HG03103 (cell line): ENCODE results near the gene KIRREL3.

ENCODE experiments used
- ATAC-seq: cut with Tn5 transposase; IDR thresholded peaks from one replicate; pipeline ENCODE4 v1.9.1; 2021; ENCODE audit warnings: low read depth; ENCODE audit not compliant: unreplicated experiment

The KIRREL3 gene

GRCh38 chr11:126694065-126694625, 306.4 kb downstream of the KIRREL3 start:
- no peak for ATAC-seq

GRCh38 chr11:126687477-126687876, 313.1 kb downstream of the KIRREL3 start:
- no peak for ATAC-seq

DNA sequence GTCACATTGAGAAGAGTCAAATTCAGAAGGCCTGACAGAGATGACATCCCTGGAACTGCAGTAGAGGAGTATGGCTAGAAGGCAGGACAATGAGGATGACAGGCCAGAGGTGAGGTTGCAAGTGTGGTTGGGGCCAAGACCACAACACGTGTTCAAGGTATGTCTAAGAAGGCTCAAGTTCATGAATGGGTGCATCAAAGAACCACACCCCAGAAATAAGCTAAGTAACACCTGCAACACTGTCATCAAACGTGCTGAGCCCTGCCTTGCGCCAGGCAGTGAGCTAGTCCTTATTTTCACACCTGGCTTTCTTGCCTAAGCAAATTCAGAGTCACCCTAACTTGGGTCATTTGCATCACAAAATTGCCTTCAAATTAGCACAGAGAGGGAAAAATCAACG, 313.6 kb downstream of the KIRREL3 start:
- no peak for ATAC-seq

DNA sequence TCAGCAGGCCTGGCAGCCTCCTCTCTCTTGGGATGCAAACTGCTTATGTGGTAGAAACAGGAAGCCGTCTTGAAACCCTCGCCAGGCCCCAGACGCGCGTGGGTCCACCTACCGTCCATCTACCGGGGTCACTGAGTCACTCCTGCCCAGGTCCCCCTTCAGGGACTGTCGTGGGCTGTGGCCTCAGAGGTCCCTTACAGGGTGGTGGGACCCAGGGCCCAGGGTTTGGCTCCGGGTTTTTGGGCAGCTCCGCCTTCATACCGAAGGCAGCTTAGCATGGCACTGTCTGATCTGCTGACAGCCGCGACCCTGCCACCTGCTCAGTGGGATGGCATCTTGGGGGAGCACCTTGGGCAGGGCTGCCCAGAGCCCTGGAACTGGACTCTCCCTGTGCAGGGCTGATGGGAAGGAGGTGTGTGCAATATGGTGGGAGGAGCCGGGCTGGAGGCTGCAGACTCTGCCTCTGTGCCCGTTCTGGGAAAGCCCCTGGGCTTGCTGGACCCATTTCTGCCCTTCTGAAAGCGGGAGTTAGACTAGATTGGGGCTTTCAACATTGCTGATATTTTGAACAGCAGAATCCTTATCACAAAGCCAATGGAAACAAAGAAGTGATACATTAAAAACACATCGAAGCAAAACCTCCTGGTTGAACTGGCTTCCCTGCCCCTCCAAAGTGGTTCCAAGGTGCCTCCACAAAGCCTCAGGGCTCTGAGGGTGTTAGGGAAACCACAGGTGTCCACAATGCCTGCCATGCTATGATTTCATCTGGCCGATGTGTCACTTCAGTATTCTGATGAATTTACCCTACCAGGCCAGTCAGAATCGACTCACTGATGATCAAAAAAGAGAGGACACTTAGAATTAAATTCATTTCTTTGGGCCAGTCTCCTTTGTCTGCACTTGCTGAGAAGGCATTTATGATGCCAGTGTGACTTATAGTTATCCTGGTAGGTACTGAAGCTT, 316.5 kb downstream of the KIRREL3 start:
- no peak for ATAC-seq

DNA sequence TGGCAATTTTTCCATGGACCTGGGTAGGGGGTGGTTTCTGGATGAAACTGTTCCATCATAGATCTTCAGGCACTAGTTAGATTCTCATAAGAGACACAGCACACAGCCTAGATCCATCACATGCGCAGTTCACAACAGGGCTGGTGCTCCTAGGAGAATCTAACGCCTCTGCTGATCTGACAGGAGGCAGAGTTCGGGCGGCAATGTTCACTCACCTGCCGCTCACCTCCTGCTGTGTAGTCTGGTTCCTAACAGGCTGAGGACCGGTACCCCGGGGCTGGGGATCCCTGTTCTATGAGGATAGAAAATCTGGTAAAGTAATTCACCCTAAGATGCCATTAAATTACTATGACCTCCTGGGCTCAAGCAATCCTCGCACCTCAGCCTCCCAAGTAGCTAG, 318.0 kb downstream of the KIRREL3 start:
- no peak for ATAC-seq

DNA sequence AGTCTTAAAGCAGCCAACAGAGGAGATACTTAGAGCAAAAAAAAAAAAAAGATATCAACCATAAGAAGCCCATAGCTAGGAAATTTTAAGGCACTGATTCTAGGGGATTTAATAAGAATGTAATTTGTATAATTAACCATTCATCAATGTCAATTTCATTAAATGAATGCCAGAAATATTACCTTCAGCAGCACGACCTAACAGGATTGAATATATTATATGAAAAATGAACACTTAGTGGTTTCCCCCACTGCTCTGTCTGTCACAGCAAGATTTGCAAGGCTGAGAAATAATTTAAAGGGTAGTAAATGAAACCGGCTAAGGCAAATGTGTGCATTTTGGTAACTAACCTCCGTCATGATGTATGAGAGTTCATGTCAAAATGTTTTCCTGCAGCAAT, 319.9 kb downstream of the KIRREL3 start:
- no peak for ATAC-seq

- ATAC-seq: no peak
Observed at GRCh38 chr11:126680131-126680530, 320.4 kb downstream of the KIRREL3 start.

- no peak for ATAC-seq
Observed at GRCh38 chr11:126679033-126679432, 321.5 kb downstream of the KIRREL3 start.

GRCh38 chr11:126676536-126676935, 324.0 kb downstream of the KIRREL3 start:
- no peak for ATAC-seq

GRCh38 chr11:126673319-126673718, 327.3 kb downstream of the KIRREL3 start:
- no peak for ATAC-seq

DNA sequence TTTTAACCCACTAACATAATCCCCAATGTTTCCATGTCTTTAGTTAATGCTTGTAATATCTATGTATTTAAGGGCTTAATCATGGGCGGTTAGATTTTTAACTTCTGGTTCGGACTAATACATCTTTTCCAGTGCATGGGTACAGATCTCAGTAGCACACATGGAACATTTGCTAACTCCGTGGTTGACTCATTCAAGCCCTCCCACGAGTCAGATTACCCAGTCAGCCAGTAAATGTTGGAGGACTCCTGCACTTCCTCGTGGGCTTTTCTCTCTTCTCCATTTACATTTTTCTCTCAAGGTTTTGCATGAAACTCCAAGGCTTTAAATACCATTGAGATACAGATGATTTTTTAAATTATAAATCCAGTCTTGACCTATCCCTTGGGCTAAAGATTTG, 331.2 kb downstream of the KIRREL3 start:
- no peak for ATAC-seq

GRCh38 chr11:126664643-126665042, 335.9 kb downstream of the KIRREL3 start:
- ATAC-seq: no peak

GRCh38 chr11:126663749-126664592, 336.6 kb downstream of the KIRREL3 start:
- no peak for ATAC-seq

DNA sequence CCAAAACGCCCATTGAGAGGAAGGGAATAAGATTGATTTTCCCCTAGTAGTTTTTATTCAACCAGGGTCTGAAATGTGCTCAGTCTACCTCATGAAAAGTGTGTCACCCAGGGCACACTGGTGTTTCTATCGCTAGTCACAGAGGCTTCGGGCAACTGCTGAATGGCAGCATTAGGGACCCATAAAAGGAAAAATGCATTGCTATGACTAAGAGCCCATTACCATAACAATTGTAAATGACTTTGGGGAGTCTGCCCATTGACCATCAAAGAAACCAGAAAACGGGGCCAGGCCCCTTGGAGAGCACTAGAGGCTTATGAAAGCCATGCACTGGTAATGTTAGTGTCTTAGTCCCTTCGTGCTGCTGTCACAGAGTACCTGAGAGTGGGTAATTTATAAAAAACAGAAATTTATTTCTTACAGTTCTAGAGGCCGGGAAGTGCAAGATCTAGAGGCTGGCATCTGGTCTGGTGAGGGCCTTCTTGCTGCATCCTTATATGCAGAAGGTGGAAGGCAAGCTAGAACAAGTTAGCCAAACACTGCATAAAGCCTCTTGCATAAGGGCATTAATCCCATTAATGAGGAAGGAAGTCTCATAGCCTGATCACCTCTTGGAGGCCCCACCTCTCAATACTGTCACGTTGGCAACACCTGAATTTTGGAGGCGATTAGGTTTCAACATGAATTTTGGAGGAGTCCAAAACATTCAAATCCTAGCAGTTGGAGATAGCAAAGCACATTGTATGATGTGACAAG, 338.4 kb downstream of the KIRREL3 start:
- no peak for ATAC-seq

DNA sequence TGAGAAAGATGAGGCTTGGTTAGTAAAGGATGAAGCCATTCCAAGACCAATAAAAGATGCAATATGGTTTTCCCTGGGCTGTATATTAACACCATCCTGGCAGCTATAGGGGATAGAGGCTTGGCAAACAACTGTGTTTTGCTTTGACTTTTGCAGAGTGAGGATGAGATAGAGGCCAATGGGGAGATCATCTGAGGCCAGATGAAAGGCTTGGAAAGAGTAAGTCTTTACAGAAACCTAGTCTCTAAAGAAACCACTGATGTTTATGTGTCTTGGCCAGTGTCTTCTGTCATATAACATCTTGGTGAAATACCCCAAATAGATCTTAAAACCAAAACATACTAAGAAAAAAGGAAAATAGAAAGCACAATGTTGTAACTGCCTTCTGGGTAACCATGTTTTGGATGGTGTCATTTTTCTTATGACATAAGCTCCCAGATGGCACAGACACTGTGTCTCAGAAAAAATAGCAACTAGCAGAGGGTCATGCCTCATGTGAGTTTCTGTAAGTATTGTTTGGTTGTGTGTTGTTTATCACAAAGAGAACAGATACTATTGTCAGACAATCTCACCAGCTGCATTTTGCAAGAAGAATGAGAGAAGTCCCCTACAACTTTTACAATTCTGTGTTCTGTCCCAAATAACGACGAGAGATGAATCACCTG, 339.7 kb downstream of the KIRREL3 start:
- ATAC-seq: no peak

- ATAC-seq: no peak
Observed at GRCh38 chr11:126660321-126660720, 340.2 kb downstream of the KIRREL3 start.

GRCh38 chr11:126658306-126659056, 342.1 kb downstream of the KIRREL3 start:
- no peak for ATAC-seq

DNA sequence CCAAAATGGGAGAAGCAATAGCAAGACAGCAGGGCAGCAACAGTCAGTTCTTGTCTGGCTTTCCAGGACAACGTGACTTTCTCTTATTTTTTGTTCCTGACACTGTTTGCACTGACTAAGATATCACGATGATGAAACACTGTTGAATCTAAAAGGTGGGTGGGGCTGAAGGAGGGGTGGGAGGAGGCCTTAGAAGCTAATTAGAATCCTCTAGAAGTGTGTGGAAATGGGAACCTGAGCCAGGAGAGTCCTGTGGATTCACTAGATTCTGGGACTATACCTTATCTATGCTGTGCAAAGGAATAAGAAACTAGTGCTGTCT, 344.8 kb downstream of the KIRREL3 start:
- ATAC-seq: no peak
